IMR-90 (cell line): ENCODE results near the gene ZDHHC14. TPM values are rescaled to one million over a fixed set of nuclear protein-coding genes. Genes with fewer than 3 reads are reported as not detected.

Source experiments
- ATAC-seq: fragments of 200-7000 bp; cut with Tn5 transposase; 2 replicates; pipeline ENCODE4 v1.9.1; 2020; ENCODE audit warnings: low read depth, mild to moderate bottlenecking, moderate library complexity
- BruUV-seq: library from RNA; stranded (reverse); fragments of 400-500 nt; replicated peaks from 2 replicates; lab custom pipeline; 2021; lab: Mats Ljungman, UMichigan
- CTCF ChIA-PET: fragments of 300-600 bp; formaldehyde crosslinking; extraction: SDS; loops from one replicate; lab custom pipeline; 2021; ENCODE audit warnings: antibody characterized with exemption; lab: Yijun Ruan, JAX
- POLR2A ChIA-PET: fragments of 300-600 bp; sonication (Branson Sonifier 250); formaldehyde crosslinking; loops from one replicate; lab custom pipeline; 2022; ENCODE audit warnings: antibody characterized with exemption; ENCODE audit not compliant: unreplicated experiment; lab: Charles Lee
- DNase-seq: peaks from one replicate; pipeline ENCODE4 v3.0.0; 2013
- H2AFZ ChIP-seq: replicated peaks from 2 replicates; pipeline ENCODE3; 2013; ENCODE audit warnings: low read length, mild to moderate bottlenecking; ENCODE audit not compliant: poor library complexity
- H2AK5ac ChIP-seq: 2 replicates; pipeline ENCODE4 v1.6.1; 2013; ENCODE audit warnings: low read depth, low read length, inconsistent platforms
- H2AK9ac ChIP-seq: replicated peaks from 2 replicates; pipeline ENCODE3; 2013; ENCODE audit warnings: mild to moderate bottlenecking, low read depth, low read length, moderate library complexity; ENCODE audit not compliant: poor library complexity
- H2BK120ac ChIP-seq: 2 replicates; pipeline ENCODE4 v1.6.1; 2013; ENCODE audit warnings: low read depth, low read length, inconsistent platforms
- H2BK15ac ChIP-seq: 3 replicates; pipeline ENCODE4 v1.6.1; 2013; ENCODE audit warnings: low read depth, low read length, inconsistent platforms
- H2BK20ac ChIP-seq: 2 replicates; pipeline ENCODE4 v1.6.1; 2013; ENCODE audit warnings: low read depth, mild to moderate bottlenecking, inconsistent platforms, low read length, moderate library complexity
- H2BK5ac ChIP-seq: 2 replicates; pipeline ENCODE4 v1.6.1; 2013; ENCODE audit warnings: mild to moderate bottlenecking, low read depth, low read length, inconsistent platforms; ENCODE audit not compliant: poor library complexity, severe bottlenecking
- H3K14ac ChIP-seq: replicated peaks from 2 replicates; pipeline ENCODE4 v1.6.1; 2013; ENCODE audit warnings: low read depth, low read length, inconsistent platforms
- H3K18ac ChIP-seq: 2 replicates; pipeline ENCODE4 v1.6.1; 2013; ENCODE audit warnings: low read depth, low read length, control low read depth
- H3K23ac ChIP-seq: 2 replicates; pipeline ENCODE4 v1.6.1; 2013; ENCODE audit warnings: low read depth, low read length, inconsistent platforms
- H3K27ac ChIP-seq: 2 replicates; pipeline ENCODE4 v1.5.1; 2013; ENCODE audit warnings: mild to moderate bottlenecking, control low read depth, low read length; ENCODE audit not compliant: insufficient read depth
- H3K27me3 ChIP-seq: 2 replicates; pipeline ENCODE4 v1.6.1; 2013; ENCODE audit warnings: low read length; ENCODE audit not compliant: control insufficient read depth, insufficient read depth
- H3K36me3 ChIP-seq: 2 replicates; pipeline ENCODE4 v1.6.1; 2013; ENCODE audit warnings: low read length, mixed read lengths; ENCODE audit not compliant: control insufficient read depth, insufficient read depth
- H3K4ac ChIP-seq: 2 replicates; pipeline ENCODE4 v1.6.1; 2013; ENCODE audit warnings: low read depth, low read length, inconsistent platforms
- H3K4me1 ChIP-seq: 2 replicates; pipeline ENCODE4 v1.6.1; 2013; ENCODE audit warnings: low read length, mixed read lengths; ENCODE audit not compliant: control insufficient read depth, insufficient read depth
- H3K4me2 ChIP-seq: 2 replicates; pipeline ENCODE4 v1.6.1; 2013; ENCODE audit warnings: low read depth, mild to moderate bottlenecking, control low read depth, low read length, moderate library complexity
- H3K4me3 ChIP-seq: 2 replicates; pipeline ENCODE4 v1.5.1; 2013; ENCODE audit warnings: low read depth, mild to moderate bottlenecking, control low read depth, low read length, moderate library complexity; ENCODE audit not compliant: insufficient read depth
- H3K56ac ChIP-seq: 2 replicates; pipeline ENCODE4 v1.6.1; 2013; ENCODE audit warnings: low read length, inconsistent platforms; ENCODE audit not compliant: insufficient read depth; ENCODE audit errors: extremely low read depth
- H3K79me1 ChIP-seq, 2 experiments: 2 replicates each; pipeline ENCODE4 v1.6.1; 2013; ENCODE audit warnings: low read length in 2 of 2, inconsistent platforms in 1 of 2, low read depth in 1 of 2
- H3K9ac ChIP-seq: 2 replicates; pipeline ENCODE4 v1.6.1; 2013; ENCODE audit warnings: low read depth, low read length, control low read depth
- H3K9me1 ChIP-seq: 2 replicates; pipeline ENCODE4 v1.6.1; 2013; ENCODE audit warnings: low read length, inconsistent platforms; ENCODE audit not compliant: insufficient read depth
- H3K9me3 ChIP-seq: 2 replicates; pipeline ENCODE4 v1.6.1; 2013; ENCODE audit warnings: low read length; ENCODE audit not compliant: control insufficient read depth, insufficient read depth
- H4K20me1 ChIP-seq: 2 replicates; pipeline ENCODE4 v1.6.1; 2013; ENCODE audit warnings: low read length, inconsistent platforms; ENCODE audit not compliant: insufficient read depth
- H4K5ac ChIP-seq: 2 replicates; pipeline ENCODE4 v1.6.1; 2013; ENCODE audit warnings: mild to moderate bottlenecking, low read depth, low read length, control low read depth
- H4K8ac ChIP-seq, 2 experiments: 2 replicates each; pipeline ENCODE4 v1.6.1; 2013; ENCODE audit warnings: low read depth in 2 of 2, low read length in 2 of 2, control low read depth in 1 of 2, inconsistent platforms in 1 of 2
- H4K91ac ChIP-seq: 2 replicates; pipeline ENCODE4 v1.6.1; 2013; ENCODE audit warnings: low read depth, low read length, inconsistent platforms; ENCODE audit not compliant: insufficient read depth
- MAFK ChIP-seq: IDR thresholded peaks from 2 replicates; pipeline ENCODE4 v1.6.1; 2012; ENCODE audit warnings: low read depth, low read length, improper control_type of control experiment
- RCOR1 ChIP-seq: IDR thresholded peaks from 2 replicates; pipeline ENCODE4 v1.6.1; 2012; ENCODE audit warnings: mild to moderate bottlenecking, low read length, improper control_type of control experiment; ENCODE audit not compliant: insufficient replicate concordance
- SMC3 ChIP-seq: fragments of 150-350 bp; IDR thresholded peaks from 2 replicates; pipeline ENCODE4 v1.6.1; 2016; ENCODE audit warnings: low read depth, mild to moderate bottlenecking, antibody characterized with exemption, low read length, moderate library complexity
- USF2 ChIP-seq: fragments of 150-350 bp; IDR thresholded peaks from 2 replicates; pipeline ENCODE4 v1.6.1; 2017; ENCODE audit warnings: mild to moderate bottlenecking, antibody characterized with exemption, low read length, low read depth
- WGBS, 2 experiments: methylation state at CpG; one replicate each; pipeline versions ENCODE4 v1.1.5 to v1.1.7; 2013; ENCODE audit warnings: missing lambda C conversion rate in 2 of 2; ENCODE audit not compliant: insufficient read length in 1 of 2; ENCODE audit errors: extremely low coverage in 2 of 2; 5-methylcytosine and 5-hydroxymethylcytosine counted together
- dilution Hi-C: fragments of 300-500 bp; cut with HindIII; formaldehyde crosslinking; loops from one replicate; pipeline ENCODE4 v1.14.3; 2018; ENCODE audit warnings: low sequenced_read_pairs; ENCODE audit not compliant: unreplicated experiment
- in situ Hi-C: fragments of 300-500 bp; cut with MboI; formaldehyde crosslinking; loops from 3 replicates; pipeline ENCODE4 v1.14.3; 2019; ENCODE audit warnings: low sequenced_read_pairs, inconsistent platforms, mixed read lengths
- intact Hi-C: fragments of 100-400 bp; cut with micrococcal nuclease; formaldehyde crosslinking; loops from 2 replicates; pipeline ENCODE4 v1.10.0; 2022
- polyA plus RNA-seq, 3 experiments: library from polyadenylated mRNA; depleted of rRNA; stranded (reverse); fragments of >200 nt; gene quantifications; 2 replicates each; pipeline ENCODE4 v1.2.3, GENCODE V29; 2012; ENCODE audit warnings: low replicate concordance in 1 of 3
- total RNA-seq: library from RNA; depleted of rRNA; stranded (reverse); fragments of >200 nt; gene quantifications from 2 replicates; pipeline ENCODE4 v1.2.3, GENCODE V29; 2012

ZDHHC14 gene
- total and polyA plus RNA-seq, 2 of the 4 experiments (the other 2 are of a cell fraction) = 0.90 to 2.0 TPM

GRCh38 chr6:157552820-157553485, 172.0 kb downstream of the ZDHHC14 start:
- Histone ChIP-seq H3K4me1 (no peaks in the 10 kb centered on the region), H2BK5ac (no peak overlapping the region), H3K27me3 (no peaks in the 10 kb centered on the region; the same call in 1 of the 2 replicates), H3K9me3 (no peaks in the 10 kb centered on the region), H3K4me3 (no peak overlapping the region), H3K79me1 (no peaks in the 10 kb centered on the region), H3K27ac (no peak overlapping the region), H2BK120ac (no peak overlapping the region), H2BK15ac (no peak overlapping the region), H3K4me2 (no peak overlapping the region), H3K9me1 (no peaks in the 10 kb centered on the region), H4K5ac (no peak overlapping the region), H3K56ac (no peak overlapping the region), H3K36me3 (no peaks in the 10 kb centered on the region), H3K4ac (no peak overlapping the region), H2AK9ac (no peak overlapping the region), H3K14ac (no peak overlapping the region), H2BK20ac (no peak overlapping the region), H2AFZ (no peak overlapping the region), H3K9ac (no peak overlapping the region), H3K23ac (no peak overlapping the region), H4K20me1 (no peaks in the 10 kb centered on the region), H2AK5ac (no peak overlapping the region), H4K8ac (no peak overlapping the region), H3K18ac (no peak overlapping the region), H4K91ac (no peak overlapping the region)
- POLR2A ChIA-PET = no interaction called here
- no peak for TF ChIP-seq SMC3
- no peak for TF ChIP-seq USF2
- no peak for TF ChIP-seq MAFK
- no peak for TF ChIP-seq RCOR1
- ATAC-seq = no peak
- 60% methylated on average over 2 of the region's 5 CpGs; no CpG with 5 or more reads in 1 of the 2 experiments for WGBS, 2 experiments
- CTCF ChIA-PET = no interaction called here
- in situ Hi-C loops (no loop called here), dilution Hi-C loops (no loop called here), intact Hi-C loops (no loop called here)
- no TSS peak for BruUV-seq
- no peak for DNase-seq
